OCI-LY7 (cell line): Measurements from ENCODE around the gene ARFGEF3. TPM values are rescaled to one million over a fixed set of nuclear protein-coding genes. Genes with fewer than 3 reads are reported as not detected.

Source experiments
- BruUV-seq: library from RNA; stranded (reverse); fragments of 400-500 nt; replicated peaks from 2 replicates; lab custom pipeline; 2021; lab: Mats Ljungman, UMichigan
- CTCF ChIA-PET: fragments of 300-600 bp; sonication (Branson Sonifier 250); formaldehyde crosslinking; loops from one replicate; lab custom pipeline; 2022; ENCODE audit warnings: antibody characterized with exemption; ENCODE audit not compliant: unreplicated experiment; lab: Charles Lee
- POLR2A ChIA-PET: fragments of 300-600 bp; sonication (Branson Sonifier 250); formaldehyde crosslinking; loops from one replicate; lab custom pipeline; 2022; ENCODE audit warnings: antibody characterized with exemption; lab: Charles Lee
- DNase-seq: peaks from one replicate; pipeline ENCODE4 v3.0.0-alpha.2; 2015; ENCODE audit warnings: low spot score
- H2AFZ ChIP-seq: fragments of 200-600 bp; sonication (generic), shearing (Covaris generic); 2 replicates; pipeline ENCODE4 v1.6.1; 2014; ENCODE audit warnings: mild to moderate bottlenecking, antibody characterized with exemption, low read length, moderate library complexity
- H3K27ac ChIP-seq: fragments of 200-600 bp; sonication (generic); 2 replicates; pipeline ENCODE4 v1.5.1; 2014; ENCODE audit warnings: mixed run types, low read depth, mild to moderate bottlenecking, moderate library complexity, low read length, inconsistent platforms; ENCODE audit not compliant: poor library complexity, severe bottlenecking
- H3K36me3 ChIP-seq: fragments of 200-600 bp; sonication (generic); 2 replicates; pipeline ENCODE4 v1.6.1; 2014; ENCODE audit warnings: mild to moderate bottlenecking, antibody characterized with exemption, low read length, moderate library complexity, mixed read lengths; ENCODE audit not compliant: insufficient read depth
- H3K4me1 ChIP-seq: fragments of 200-600 bp; sonication (generic); 2 replicates; pipeline ENCODE4 v1.5.1; 2014; ENCODE audit warnings: mild to moderate bottlenecking, low read length; ENCODE audit not compliant: insufficient read depth, poor library complexity, severe bottlenecking
- H3K4me2 ChIP-seq: fragments of 200-600 bp; sonication (generic); 2 replicates; pipeline ENCODE4 v1.6.1; 2014; ENCODE audit warnings: mild to moderate bottlenecking, low read length
- H3K4me3 ChIP-seq: fragments of 200-600 bp; sonication (generic); 2 replicates; pipeline ENCODE4 v1.5.1; 2014; ENCODE audit warnings: mild to moderate bottlenecking, low read depth, low read length; ENCODE audit not compliant: poor library complexity, severe bottlenecking
- H3K79me2 ChIP-seq: fragments of 200-600 bp; sonication (generic); 2 replicates; pipeline ENCODE4 v1.6.1; 2016; ENCODE audit warnings: low read depth, mild to moderate bottlenecking, low read length, moderate library complexity, mixed read lengths; ENCODE audit not compliant: insufficient read depth
- H3K9me2 ChIP-seq: fragments of 200-600 bp; sonication (generic); 2 replicates; pipeline ENCODE4 v1.6.1; 2016; ENCODE audit warnings: mild to moderate bottlenecking, low read length, mixed read lengths; ENCODE audit not compliant: insufficient read depth
- H3K9me3 ChIP-seq: fragments of 200-600 bp; sonication (generic); 2 replicates; pipeline ENCODE4 v1.6.1; 2014; ENCODE audit warnings: mild to moderate bottlenecking, mixed run types, low read length, mixed read lengths
- H4K20me1 ChIP-seq: fragments of 200-600 bp; sonication (generic); 2 replicates; pipeline ENCODE4 v1.6.1; 2014; ENCODE audit warnings: mild to moderate bottlenecking, antibody characterized with exemption, low read length, moderate library complexity, mixed read lengths; ENCODE audit not compliant: insufficient read depth
- EZH2phosphoT487 ChIP-seq: fragments of 200-600 bp; sonication (generic); IDR thresholded peaks from 2 replicates; pipeline ENCODE4 v1.6.1; 2018; ENCODE audit warnings: low read depth, borderline replicate concordance, mild to moderate bottlenecking, mixed run types, antibody characterized with exemption, low read length, moderate library complexity, mixed read lengths
- intact Hi-C: fragments of 100-400 bp; cut with micrococcal nuclease; formaldehyde crosslinking; loops from one replicate; pipeline ENCODE4 v1.10.0; 2022; ENCODE audit not compliant: unreplicated experiment
- total RNA-seq, 2 experiments: library from RNA; depleted of rRNA in 1 of 2; stranded (reverse); fragments of >200 nt in 1 of 2; shearing (Covaris generic) in 1 of 2; gene quantifications; 2 replicates each; pipeline ENCODE4 v1.2.3, GENCODE V29; 2014 to 2022
- TF ChIP-seq, protein P1 (sequence below): fragments of 200-600 bp; sonication (generic); conservative IDR thresholded peaks from 2 replicates; pipeline ENCODE4 v1.5.1; 2014; ENCODE audit warnings: mild to moderate bottlenecking, antibody characterized with exemption, low read length, moderate library complexity, mixed read lengths

ARFGEF3 gene
- total RNA-seq, 2 experiments from 2014 or later = not detected

GRCh38 chr6:138204303-138204702, 42.6 kb downstream of the ARFGEF3 start:
- Histone ChIP-seq H3K36me3 (no peaks in the 10 kb centered on the region), H3K27ac (no peak overlapping the region), H4K20me1 (no peaks in the 10 kb centered on the region), H3K4me1 (no peaks in the 10 kb centered on the region), H2AFZ (no peak overlapping the region), H3K79me2 (no peaks in the 10 kb centered on the region), H3K9me2 (no peaks in the 10 kb centered on the region), H3K9me3 (no peaks in the 10 kb centered on the region), H3K4me2 (no peak overlapping the region), H3K4me3 (no peak overlapping the region)
- CTCF ChIA-PET = no interaction called here
- no peak for DNase-seq
- POLR2A ChIA-PET = interaction anchor here (0.7 kb wide), 1 partner anchor 24 kb away, joined by 3 read pairs; no protein-coding TSS in a partner anchor
- BruUV-seq = no TSS peak
- TF ChIP-seq, protein P1, sequence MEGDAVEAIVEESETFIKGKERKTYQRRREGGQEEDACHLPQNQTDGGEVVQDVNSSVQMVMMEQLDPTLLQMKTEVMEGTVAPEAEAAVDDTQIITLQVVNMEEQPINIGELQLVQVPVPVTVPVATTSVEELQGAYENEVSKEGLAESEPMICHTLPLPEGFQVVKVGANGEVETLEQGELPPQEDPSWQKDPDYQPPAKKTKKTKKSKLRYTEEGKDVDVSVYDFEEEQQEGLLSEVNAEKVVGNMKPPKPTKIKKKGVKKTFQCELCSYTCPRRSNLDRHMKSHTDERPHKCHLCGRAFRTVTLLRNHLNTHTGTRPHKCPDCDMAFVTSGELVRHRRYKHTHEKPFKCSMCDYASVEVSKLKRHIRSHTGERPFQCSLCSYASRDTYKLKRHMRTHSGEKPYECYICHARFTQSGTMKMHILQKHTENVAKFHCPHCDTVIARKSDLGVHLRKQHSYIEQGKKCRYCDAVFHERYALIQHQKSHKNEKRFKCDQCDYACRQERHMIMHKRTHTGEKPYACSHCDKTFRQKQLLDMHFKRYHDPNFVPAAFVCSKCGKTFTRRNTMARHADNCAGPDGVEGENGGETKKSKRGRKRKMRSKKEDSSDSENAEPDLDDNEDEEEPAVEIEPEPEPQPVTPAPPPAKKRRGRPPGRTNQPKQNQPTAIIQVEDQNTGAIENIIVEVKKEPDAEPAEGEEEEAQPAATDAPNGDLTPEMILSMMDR = no peak
- TF ChIP-seq EZH2phosphoT487 = no peak
- intact Hi-C loops = no loop called here

DNA sequence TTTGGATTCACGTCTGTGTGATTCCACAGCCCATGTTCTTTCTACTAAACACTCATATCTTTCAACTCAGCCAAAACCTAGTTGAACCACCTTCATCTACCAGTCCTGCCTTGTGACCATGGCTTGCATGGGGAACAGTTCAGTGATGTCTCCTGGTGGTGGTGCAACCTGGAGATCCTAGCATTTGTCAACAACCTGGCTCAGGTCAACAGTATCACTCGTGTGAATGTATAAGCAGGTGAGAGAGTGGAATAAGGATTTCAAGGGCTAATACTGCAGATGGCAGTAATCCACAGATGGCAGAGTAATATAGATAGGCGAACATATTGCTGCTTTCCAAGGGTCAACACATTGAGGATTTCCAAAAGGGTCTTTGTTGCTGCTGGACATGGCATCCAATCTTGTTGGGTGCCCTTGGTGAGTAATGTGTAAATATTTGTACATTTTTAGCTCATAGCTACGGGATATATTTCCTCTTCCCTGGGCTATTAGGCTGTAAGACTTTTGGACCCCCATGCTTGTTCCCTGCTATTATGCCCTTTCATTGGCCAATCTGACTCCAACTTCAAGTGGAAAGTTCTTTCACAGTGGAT, 43.1 kb downstream of the ARFGEF3 start:
- BruUV-seq = no TSS peak
- Histone ChIP-seq H2AFZ (no peak overlapping the region), H3K79me2 (no peaks in the 10 kb centered on the region), H3K27ac (no peak overlapping the region), H3K9me2 (no peaks in the 10 kb centered on the region), H3K4me1 (no peaks in the 10 kb centered on the region), H3K4me3 (no peak overlapping the region), H4K20me1 (no peaks in the 10 kb centered on the region), H3K9me3 (no peaks in the 10 kb centered on the region), H3K4me2 (no peak overlapping the region), H3K36me3 (no peaks in the 10 kb centered on the region)
- no peak for DNase-seq
- intact Hi-C loops = no loop called here
- TF ChIP-seq, protein P1 = no peak
- TF ChIP-seq EZH2phosphoT487 = no peak
- POLR2A ChIA-PET = interaction anchor here (0.6 to 1.2 kb wide), 3 partner anchors 11 to 93 kb away, joined by 3 read pairs; no protein-coding TSS in a partner anchor
- CTCF ChIA-PET = no interaction called here

GRCh38 chr6:138205437-138206094, 43.8 kb downstream of the ARFGEF3 start:
- Histone ChIP-seq H3K27ac (no peak overlapping the region), H3K79me2 (no peaks in the 10 kb centered on the region), H3K4me1 (no peaks in the 10 kb centered on the region), H3K4me3 (no peak overlapping the region), H3K4me2 (no peak overlapping the region), H3K36me3 (no peaks in the 10 kb centered on the region), H3K9me3 (no peaks in the 10 kb centered on the region), H4K20me1 (no peaks in the 10 kb centered on the region), H2AFZ (no peak overlapping the region), H3K9me2 (no peaks in the 10 kb centered on the region)
- ChIA-PET CTCF (no interaction called here), POLR2A (interaction anchor here (0.6 to 1.2 kb wide), 2 partner anchors 10 to 93 kb away, joined by 3 read pairs; no protein-coding TSS in a partner anchor)
- no peak for DNase-seq
- TF ChIP-seq, protein P1 = no peak
- no peak for TF ChIP-seq EZH2phosphoT487
- no TSS peak for BruUV-seq
- intact Hi-C loops = no loop called here
